Measurements from ENCODE around the gene AUTS2.

The AUTS2 gene

DNA sequence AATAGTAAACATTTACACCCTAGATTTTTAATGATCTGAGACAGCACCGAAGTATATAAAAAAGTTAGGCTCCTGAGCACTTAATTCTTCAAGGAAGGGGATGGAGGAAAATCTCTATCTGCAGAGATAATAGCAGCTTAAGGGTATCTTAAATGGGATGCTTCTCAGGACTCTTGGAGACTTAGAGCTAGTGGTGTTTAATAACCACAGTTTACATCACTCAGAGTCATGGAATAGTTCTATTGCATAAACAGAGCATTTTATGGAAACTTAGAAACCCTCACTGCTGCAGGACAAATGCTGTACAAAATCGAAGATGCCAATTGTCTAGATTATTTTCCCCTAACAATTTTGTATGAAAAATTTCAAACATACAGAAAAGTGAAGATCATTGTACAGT, 1134.8 kb downstream of the AUTS2 start:
- H3K4me3 ChIP-seq (ENCODE audit: low read depth, low read length), result no peak overlapping the region
- TF ChIP-seq, protein P1, sequence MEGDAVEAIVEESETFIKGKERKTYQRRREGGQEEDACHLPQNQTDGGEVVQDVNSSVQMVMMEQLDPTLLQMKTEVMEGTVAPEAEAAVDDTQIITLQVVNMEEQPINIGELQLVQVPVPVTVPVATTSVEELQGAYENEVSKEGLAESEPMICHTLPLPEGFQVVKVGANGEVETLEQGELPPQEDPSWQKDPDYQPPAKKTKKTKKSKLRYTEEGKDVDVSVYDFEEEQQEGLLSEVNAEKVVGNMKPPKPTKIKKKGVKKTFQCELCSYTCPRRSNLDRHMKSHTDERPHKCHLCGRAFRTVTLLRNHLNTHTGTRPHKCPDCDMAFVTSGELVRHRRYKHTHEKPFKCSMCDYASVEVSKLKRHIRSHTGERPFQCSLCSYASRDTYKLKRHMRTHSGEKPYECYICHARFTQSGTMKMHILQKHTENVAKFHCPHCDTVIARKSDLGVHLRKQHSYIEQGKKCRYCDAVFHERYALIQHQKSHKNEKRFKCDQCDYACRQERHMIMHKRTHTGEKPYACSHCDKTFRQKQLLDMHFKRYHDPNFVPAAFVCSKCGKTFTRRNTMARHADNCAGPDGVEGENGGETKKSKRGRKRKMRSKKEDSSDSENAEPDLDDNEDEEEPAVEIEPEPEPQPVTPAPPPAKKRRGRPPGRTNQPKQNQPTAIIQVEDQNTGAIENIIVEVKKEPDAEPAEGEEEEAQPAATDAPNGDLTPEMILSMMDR (IDR thresholded peaks at IDR 0.05; ENCODE audit: low read depth, low read length, missing control alignments), result no peak
- no peak for DNase-seq (ENCODE audit: low read depth)
- in situ Hi-C loops (cut with HindIII; ENCODE audit: low sequenced_read_pairs), result no loop called here

DNA sequence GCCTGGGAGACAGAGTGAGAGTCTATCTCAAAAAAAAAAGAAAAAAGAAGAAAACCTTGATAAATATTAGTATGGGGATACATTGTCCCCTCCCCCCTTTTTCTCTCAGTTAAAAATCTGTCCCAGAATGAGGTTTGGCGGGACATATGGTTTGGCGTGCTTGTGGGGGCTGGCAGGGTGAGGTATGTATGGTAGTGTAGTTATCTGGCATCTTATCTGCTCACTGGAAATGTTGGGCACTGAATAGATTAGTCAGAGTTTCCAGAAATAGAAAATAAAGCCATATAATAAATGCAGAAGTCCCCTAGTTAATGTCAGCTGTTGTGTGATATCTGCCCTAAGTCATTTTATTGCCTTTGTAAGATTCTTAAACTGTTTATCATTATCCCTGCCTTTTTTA, 1136.1 kb downstream of the AUTS2 start:
- in situ Hi-C loops (cut with HindIII; ENCODE audit: low sequenced_read_pairs), result no loop called here
- no peak for DNase-seq (ENCODE audit: low read depth)
- no peak overlapping the region for H3K4me3 ChIP-seq (ENCODE audit: low read depth, low read length)
- TF ChIP-seq, protein P1 (IDR thresholded peaks at IDR 0.05; ENCODE audit: low read depth, low read length, missing control alignments), result no peak

DNA sequence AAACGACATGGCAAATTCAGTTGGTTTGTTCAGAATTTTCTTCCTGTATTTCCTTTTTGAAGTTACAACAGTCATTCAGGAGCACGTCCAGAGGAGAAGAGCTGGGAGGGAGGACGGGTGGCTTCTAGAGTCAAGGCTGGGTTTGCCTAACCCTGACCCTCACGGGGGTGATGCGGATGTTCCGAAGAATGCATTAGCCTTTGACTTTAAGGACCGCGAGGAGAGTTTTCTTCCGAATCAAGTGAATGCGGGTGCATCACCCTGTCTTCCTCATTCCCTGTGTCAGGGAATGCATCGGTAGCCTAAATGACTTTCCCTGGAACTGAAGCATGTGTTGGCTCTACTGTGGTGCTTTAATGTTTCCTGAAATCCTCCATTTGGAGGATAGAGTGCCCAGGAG, 1137.0 kb downstream of the AUTS2 start:
- no peak for DNase-seq (ENCODE audit: low read depth)
- in situ Hi-C loops (cut with HindIII; ENCODE audit: low sequenced_read_pairs), result no loop called here
- TF ChIP-seq, protein P1 (IDR thresholded peaks at IDR 0.05; ENCODE audit: low read depth, low read length, missing control alignments), result no peak

DNA sequence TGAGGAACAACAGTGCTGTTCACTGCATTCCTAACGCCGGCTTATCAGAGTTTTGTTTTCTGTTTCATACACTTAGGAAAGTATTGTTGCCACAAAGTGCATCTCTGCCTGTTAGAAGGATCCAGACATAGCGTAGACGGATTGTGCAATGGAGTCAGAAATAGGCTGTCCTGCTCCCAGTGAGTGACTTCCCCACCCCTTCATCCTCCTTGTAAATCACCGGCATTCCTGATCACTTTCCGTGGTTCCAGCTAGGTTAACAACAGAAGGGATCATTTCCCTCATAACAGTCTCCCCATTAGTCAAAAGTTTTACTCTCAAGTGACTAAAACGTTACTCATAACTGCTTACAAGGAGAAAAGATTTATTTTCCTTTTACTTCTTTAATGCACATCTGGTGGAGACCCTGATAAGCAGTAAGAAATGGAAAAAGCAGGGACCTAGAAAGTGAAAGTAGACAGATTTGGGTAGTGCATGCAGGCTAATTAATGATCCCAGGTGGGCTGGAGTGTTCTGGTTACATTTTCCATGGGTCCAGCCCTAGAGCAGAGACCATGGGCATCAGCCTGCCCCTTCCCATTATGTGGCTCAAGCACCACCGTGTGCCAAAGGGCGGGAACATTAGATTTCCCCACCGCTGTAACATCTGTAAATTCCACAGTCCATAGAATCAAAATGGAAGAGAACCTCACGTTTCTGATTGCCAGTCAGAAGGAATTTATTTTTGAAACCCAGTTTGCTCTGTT, 1138.6 kb downstream of the AUTS2 start:
- H3K4me3 ChIP-seq (ENCODE audit: low read depth, low read length), result peak overlapping the region; percentile 41
- in situ Hi-C loops (cut with HindIII; ENCODE audit: low sequenced_read_pairs), result no loop called here
- peak; percentile 48 for DNase-seq (ENCODE audit: low read depth)
- TF ChIP-seq, protein P1 (IDR thresholded peaks at IDR 0.05; ENCODE audit: low read depth, low read length, missing control alignments), result no peak

More for the DNA sequence above, 1137.0 kb downstream of the AUTS2 start:
- H3K4me3 ChIP-seq (ENCODE audit: low read depth, low read length), result no peak overlapping the region

DNA sequence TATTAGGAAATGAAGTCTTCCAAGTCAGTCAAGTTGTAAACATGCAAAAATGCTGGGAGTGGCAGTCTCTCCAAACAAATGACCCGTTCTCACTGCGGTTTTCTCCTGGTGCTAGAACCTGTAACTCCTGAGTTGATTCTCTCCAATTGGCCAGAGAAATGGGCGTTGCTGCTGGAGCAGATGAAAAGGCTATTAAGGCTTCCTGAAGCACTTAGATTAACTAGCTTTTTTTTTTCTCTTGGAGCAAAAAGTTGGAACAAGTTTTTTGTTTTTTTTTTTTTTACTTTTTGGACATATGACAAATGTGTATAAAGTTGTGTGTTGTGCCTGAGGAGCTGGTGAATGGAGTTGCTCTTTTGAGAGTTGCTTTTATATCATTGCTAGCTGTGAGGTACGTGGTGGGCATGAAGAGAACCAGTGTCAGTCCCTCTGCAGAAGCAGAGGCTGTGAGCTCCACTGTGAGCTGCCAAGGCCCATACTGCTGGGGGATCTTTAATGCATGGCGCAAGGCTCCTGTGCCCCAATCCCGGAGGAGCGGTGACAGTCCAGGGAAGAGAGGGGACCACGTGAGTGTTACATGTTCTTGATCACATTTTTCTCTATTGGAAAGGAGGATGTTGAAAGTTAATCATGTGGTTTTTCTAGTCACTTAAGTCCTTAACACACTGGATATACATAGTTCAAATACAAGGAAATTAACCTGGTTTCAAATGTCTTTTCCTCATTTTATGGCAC, 1140.0 kb downstream of the AUTS2 start:
- no peak overlapping the region for H3K4me3 ChIP-seq (ENCODE audit: low read depth, low read length)
- peak; percentile 38 for DNase-seq (ENCODE audit: low read depth)
- TF ChIP-seq, protein P1 (IDR thresholded peaks at IDR 0.05; ENCODE audit: low read depth, low read length, missing control alignments), result no peak
- in situ Hi-C loops (cut with HindIII; ENCODE audit: low sequenced_read_pairs), result no loop called here

DNA sequence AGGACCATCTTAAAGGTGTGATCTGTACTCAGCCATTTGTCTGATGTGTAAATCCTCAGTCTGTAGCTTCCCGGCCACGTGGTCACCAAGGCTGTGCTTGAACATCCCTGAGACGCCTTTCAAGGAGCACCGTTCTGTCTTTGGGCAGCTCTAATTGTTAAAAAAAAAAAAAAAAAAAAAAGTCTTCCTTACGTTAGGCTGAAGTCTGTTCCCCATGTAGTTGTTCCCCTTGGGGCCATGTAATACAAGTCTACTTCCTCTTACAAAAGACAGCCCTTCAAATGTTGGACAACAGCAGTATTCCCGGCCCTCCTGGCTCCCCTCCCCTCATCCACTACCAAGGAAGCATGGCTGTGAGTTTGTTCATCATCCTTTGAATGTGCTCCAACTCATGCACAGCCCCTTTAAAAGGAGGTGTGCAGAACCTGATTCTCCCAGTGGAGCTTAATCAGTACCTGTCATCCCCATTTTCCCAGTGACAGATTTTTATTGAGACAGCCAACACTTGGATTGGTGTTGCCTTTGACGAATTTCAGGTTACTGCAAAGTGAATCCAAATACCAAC, 1141.5 kb downstream of the AUTS2 start:
- TF ChIP-seq, protein P1 (IDR thresholded peaks at IDR 0.05; ENCODE audit: low read depth, low read length, missing control alignments), result no peak
- no peak overlapping the region for H3K4me3 ChIP-seq (ENCODE audit: low read depth, low read length)
- no peak for DNase-seq (ENCODE audit: low read depth)
- in situ Hi-C loops (cut with HindIII; ENCODE audit: low sequenced_read_pairs), result no loop called here
